ENCODE data around the gene PKD2L1. TPM values are rescaled to one million over a fixed set of nuclear protein-coding genes. Genes with fewer than 3 reads are reported as not detected.
"Not testable (repeated sequence)": the region's sequence is repeated elsewhere in the genome, so short reads cannot be mapped to it uniquely, and the experiment has no call there.

Gene PKD2L1
- total and polyA plus RNA-seq, 10 of the 15 experiments (the other 5 are each of a cell fraction or from before 2014, with no cell fraction given) = 0.05 to 0.17 (median 0.08) TPM; not detected in 6

GRCh38 chr10:100276971-100277370 is 53.1 kb downstream of the PKD2L1 start:
- ATAC-seq; H3K27ac ChIP-seq (ENCODE audit: control insufficient read depth, insufficient read depth); H3K9me3 ChIP-seq (replicated peaks; ENCODE audit: control insufficient read depth, insufficient read depth, low read length); intact Hi-C loops (cut with micrococcal nuclease; ENCODE audit: unreplicated experiment); in situ Hi-C loops (cut with MboI); SMC1A ChIA-PET (ENCODE audit: uncharacterized antibody, unreplicated experiment); BruUV-seq (replicated peaks); H3K4me3 ChIP-seq; POLR2A ChIA-PET; H3K79me2 ChIP-seq (ENCODE audit: control insufficient read depth, insufficient read depth, low read length); H3K9ac ChIP-seq (ENCODE audit: control insufficient read depth, insufficient read depth, low read length); CTCF ChIA-PET; FAIRE-seq; DNase-seq (ENCODE audit: low read depth, low spot score); H4K20me1 ChIP-seq (ENCODE audit: control insufficient read depth, insufficient read depth); H3K4me2 ChIP-seq (ENCODE audit: control insufficient read depth, insufficient read depth); H2AFZ ChIP-seq (ENCODE audit: control insufficient read depth, low read depth, low read length); H3K27me3 ChIP-seq (replicated peaks in 1 of 2; ENCODE audit: control insufficient read depth in 2 of 2, insufficient read depth in 2 of 2, low read length in 1 of 2); H3K36me3 ChIP-seq (ENCODE audit: control insufficient read depth in 2 of 2, insufficient read depth in 2 of 2, low read length in 1 of 2); H3K4me1 ChIP-seq (ENCODE audit: control insufficient read depth, insufficient read depth, low read length): not testable (repeated sequence)
- WGBS (ENCODE audit: insufficient coverage, insufficient replicate concordance, low lambda C conversion rate, missing lambda C conversion rate) = 96% methylated on average over 20 of the region's 31 CpGs
- RAD21 ChIA-PET (ENCODE audit: unreplicated experiment) = interaction anchor here (0.7 kb wide), 1 partner anchor 27 kb away, joined by 3 read pairs; no protein-coding TSS in a partner anchor

GRCh38 chr10:100267239-100268104 is 62.6 kb downstream of the PKD2L1 start, which contains the start of gene CWF19L1:
Gene CWF19L1, minus strand, starts transcription at chr10:100267638. Its CDS starts 45 bp downstream, at chr10:100267593.
- Histone ChIP-seq H2AFZ (ENCODE audit: control insufficient read depth, low read depth, low read length) (peak within 1 kb of the TSS; percentile 100), H3K9me3 (replicated peaks; ENCODE audit: control insufficient read depth, insufficient read depth, low read length) (no peaks in the 10 kb centered on the region), H4K20me1 (ENCODE audit: control insufficient read depth, insufficient read depth) (no peaks in the 10 kb centered on the region), H3K27me3 (replicated peaks in 1 of 2; ENCODE audit: control insufficient read depth in 2 of 2, insufficient read depth in 2 of 2, low read length in 1 of 2) (no peaks in the 10 kb centered on the region), H3K79me2 (ENCODE audit: control insufficient read depth, insufficient read depth, low read length) (peaks cover 26% of the 10 kb centered on the region), H3K36me3 (ENCODE audit: control insufficient read depth in 2 of 2, insufficient read depth in 2 of 2, low read length in 1 of 2) (no peaks in the 10 kb centered on the region), H3K4me3 (peak within 1 kb of the TSS; percentile 82), H3K4me1 (ENCODE audit: control insufficient read depth, insufficient read depth, low read length) (peaks cover 7% of the 10 kb centered on the region), H3K4me2 (ENCODE audit: control insufficient read depth, insufficient read depth) (peak within 1 kb of the TSS; percentile 71), H3K9ac (ENCODE audit: control insufficient read depth, insufficient read depth, low read length) (peak within 1 kb of the TSS; percentile 100), H3K27ac (ENCODE audit: control insufficient read depth, insufficient read depth) (peak within 1 kb of the TSS; percentile 94)
- intact Hi-C loops (cut with micrococcal nuclease; ENCODE audit: unreplicated experiment) = loop anchor here (1.0 kb wide), 1 partner anchor 19 kb away; the partner anchor contains the start of gene BLOC1S2
- WGBS (ENCODE audit: insufficient coverage, insufficient replicate concordance, low lambda C conversion rate, missing lambda C conversion rate) = 7% methylated on average over 48 of the region's 49 CpGs
- DNase-seq (ENCODE audit: low read depth, low spot score) (peak; percentile 33), ATAC-seq (peak; percentile 86), FAIRE-seq (peak; percentile 69)
- TSS peak; percentile 76 for BruUV-seq (replicated peaks)
- POLR2A ChIA-PET = interaction anchor here (0.6 to 0.7 kb wide), 2 partner anchors 157 to 535 kb away, joined by 3 to 4 read pairs; partner anchors contain the start of genes COX15 and CUTC
- RAD21 ChIA-PET (ENCODE audit: unreplicated experiment) = interaction anchor here (0.6 kb wide), 1 partner anchor 502 kb away, joined by 3 read pairs; no protein-coding TSS in a partner anchor
- in situ Hi-C loops (cut with MboI) = no loop called here
- SMC1A ChIA-PET (ENCODE audit: uncharacterized antibody, unreplicated experiment) = interaction anchor here (0.7 kb wide), 1 partner anchor 13 kb away, joined by 3 read pairs; no protein-coding TSS in a partner anchor
- CTCF ChIA-PET = interaction anchor here (0.7 kb wide), 1 partner anchor 412 kb away, joined by 3 read pairs; no protein-coding TSS in a partner anchor
- TF ChIP-seq IKZF2 (IDR thresholded peaks at IDR 0.05) (peak; percentile 98 to 99), NBN (IDR thresholded peaks at IDR 0.05) (peak; percentile 94), DPF2 (IDR thresholded peaks at IDR 0.05) (0 out of 2 replicates have a peak, but pooled peaks have one; percentile 28), GABPA (IDR thresholded peaks at IDR 0.05; ENCODE audit: low read depth) (no peak), ETV6 (conservative IDR thresholded peaks at IDR 0.05 in 1 of 2, IDR thresholded peaks at IDR 0.05 in 1 of 2; ENCODE audit: borderline replicate concordance in 1 of 2, low read depth in 1 of 2) (no peak), MAX (IDR thresholded peaks at IDR 0.05; ENCODE audit: low read depth, low read length) (no peak), NFYB (IDR thresholded peaks at IDR 0.05; ENCODE audit: insufficient read depth, low read depth, low read length) (peak; percentile 79), RB1 (IDR thresholded peaks at IDR 0.05; ENCODE audit: borderline replicate concordance) (peak; percentile 65; the same call in 1 of the 2 replicates), WRNIP1 (IDR thresholded peaks at IDR 0.05; ENCODE audit: borderline replicate concordance, low read depth, low read length) (no peak), POLR2AphosphoS2 (IDR thresholded peaks at IDR 0.05; ENCODE audit: low read depth, low read length) (peak; percentile 58; the same call in 1 of the 2 replicates), RELA (IDR thresholded peaks at IDR 0.05; ENCODE audit: borderline replicate concordance, partially characterized antibody) (peak; percentile 81), RAD51 (IDR thresholded peaks at IDR 0.05) (0 out of 2 replicates have a peak, but pooled peaks have one; percentile 13), SIX5 (IDR thresholded peaks at IDR 0.05; ENCODE audit: low read depth, low read length, severe bottlenecking) (peak; percentile 55), MTA3 (IDR thresholded peaks at IDR 0.05; ENCODE audit: borderline replicate concordance, low read length) (no peak), HCFC1 (IDR thresholded peaks at IDR 0.05; ENCODE audit: low read length) (peak; percentile 74), PML (IDR thresholded peaks at IDR 0.05; ENCODE audit: low read length) (peak; percentile 82; the same call in 1 of the 2 replicates)
